ENCODE measurements around the gene RNF150. TPM values are rescaled to one million over a fixed set of nuclear protein-coding genes. Genes with fewer than 3 reads are reported as not detected.

The RNF150 gene
- total RNA-seq, 1 donor from 2014 or later: under 0.01 TPM

GRCh38 chr4:140865253-140866217 is 267.7 kb downstream of the RNF150 start:
- Histone ChIP-seq H3K4me3 (ENCODE audit: low read depth, low read length) (no peak overlapping the region), H3K27me3 (ENCODE audit: control insufficient read depth, insufficient read depth, low read length) (peaks cover 2% of the 10 kb centered on the region), H3K36me3 (ENCODE audit: control insufficient read depth, insufficient read depth, low read length) (no peaks in the 10 kb centered on the region)
- FAIRE-seq (no peak), DNase-seq (ENCODE audit: low read depth) (no peak)
- TF ChIP-seq, protein P1, sequence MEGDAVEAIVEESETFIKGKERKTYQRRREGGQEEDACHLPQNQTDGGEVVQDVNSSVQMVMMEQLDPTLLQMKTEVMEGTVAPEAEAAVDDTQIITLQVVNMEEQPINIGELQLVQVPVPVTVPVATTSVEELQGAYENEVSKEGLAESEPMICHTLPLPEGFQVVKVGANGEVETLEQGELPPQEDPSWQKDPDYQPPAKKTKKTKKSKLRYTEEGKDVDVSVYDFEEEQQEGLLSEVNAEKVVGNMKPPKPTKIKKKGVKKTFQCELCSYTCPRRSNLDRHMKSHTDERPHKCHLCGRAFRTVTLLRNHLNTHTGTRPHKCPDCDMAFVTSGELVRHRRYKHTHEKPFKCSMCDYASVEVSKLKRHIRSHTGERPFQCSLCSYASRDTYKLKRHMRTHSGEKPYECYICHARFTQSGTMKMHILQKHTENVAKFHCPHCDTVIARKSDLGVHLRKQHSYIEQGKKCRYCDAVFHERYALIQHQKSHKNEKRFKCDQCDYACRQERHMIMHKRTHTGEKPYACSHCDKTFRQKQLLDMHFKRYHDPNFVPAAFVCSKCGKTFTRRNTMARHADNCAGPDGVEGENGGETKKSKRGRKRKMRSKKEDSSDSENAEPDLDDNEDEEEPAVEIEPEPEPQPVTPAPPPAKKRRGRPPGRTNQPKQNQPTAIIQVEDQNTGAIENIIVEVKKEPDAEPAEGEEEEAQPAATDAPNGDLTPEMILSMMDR (IDR thresholded peaks at IDR 0.05; ENCODE audit: insufficient read depth, low read length, severe bottlenecking): no peak

DNA sequence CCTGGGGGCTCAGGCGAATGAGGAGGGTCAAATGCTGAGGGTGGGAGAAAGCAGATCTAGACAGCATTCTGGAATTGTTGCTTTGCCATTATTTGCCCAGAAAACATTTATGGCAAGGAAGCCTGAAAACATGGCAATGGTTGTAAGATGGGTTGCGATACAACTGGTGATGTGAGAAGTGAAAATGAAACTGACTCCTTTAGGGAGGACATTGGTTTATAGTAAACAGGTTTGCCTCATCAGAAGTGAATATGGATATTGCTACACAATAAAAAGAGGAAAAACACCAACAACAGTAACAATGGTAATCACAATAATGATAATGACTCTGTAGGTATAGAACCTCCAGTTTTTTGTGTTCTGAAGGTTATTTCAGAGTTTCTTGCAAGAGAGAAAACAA is 270.1 kb downstream of the RNF150 start:
- no peak for FAIRE-seq
- DNase-seq (ENCODE audit: low read depth): no peak
- TF ChIP-seq, protein P1 (IDR thresholded peaks at IDR 0.05; ENCODE audit: insufficient read depth, low read length, severe bottlenecking): no peak
- Histone ChIP-seq H3K36me3 (ENCODE audit: control insufficient read depth, insufficient read depth, low read length) (no peaks in the 10 kb centered on the region), H3K27me3 (ENCODE audit: control insufficient read depth, insufficient read depth, low read length) (peaks cover 2% of the 10 kb centered on the region), H3K4me3 (ENCODE audit: low read depth, low read length) (no peak overlapping the region)

- TF ChIP-seq, protein P1 (IDR thresholded peaks at IDR 0.05; ENCODE audit: insufficient read depth, low read length, severe bottlenecking): no peak
- no peak for DNase-seq (ENCODE audit: low read depth)
- no peak for FAIRE-seq
- Histone ChIP-seq H3K27me3 (ENCODE audit: control insufficient read depth, insufficient read depth, low read length) (peaks cover 2% of the 10 kb centered on the region), H3K36me3 (ENCODE audit: control insufficient read depth, insufficient read depth, low read length) (no peaks in the 10 kb centered on the region), H3K4me3 (ENCODE audit: low read depth, low read length) (no peak overlapping the region)
Measured at GRCh38 chr4:140862177-140862442, 271.2 kb downstream of the RNF150 start.

DNA sequence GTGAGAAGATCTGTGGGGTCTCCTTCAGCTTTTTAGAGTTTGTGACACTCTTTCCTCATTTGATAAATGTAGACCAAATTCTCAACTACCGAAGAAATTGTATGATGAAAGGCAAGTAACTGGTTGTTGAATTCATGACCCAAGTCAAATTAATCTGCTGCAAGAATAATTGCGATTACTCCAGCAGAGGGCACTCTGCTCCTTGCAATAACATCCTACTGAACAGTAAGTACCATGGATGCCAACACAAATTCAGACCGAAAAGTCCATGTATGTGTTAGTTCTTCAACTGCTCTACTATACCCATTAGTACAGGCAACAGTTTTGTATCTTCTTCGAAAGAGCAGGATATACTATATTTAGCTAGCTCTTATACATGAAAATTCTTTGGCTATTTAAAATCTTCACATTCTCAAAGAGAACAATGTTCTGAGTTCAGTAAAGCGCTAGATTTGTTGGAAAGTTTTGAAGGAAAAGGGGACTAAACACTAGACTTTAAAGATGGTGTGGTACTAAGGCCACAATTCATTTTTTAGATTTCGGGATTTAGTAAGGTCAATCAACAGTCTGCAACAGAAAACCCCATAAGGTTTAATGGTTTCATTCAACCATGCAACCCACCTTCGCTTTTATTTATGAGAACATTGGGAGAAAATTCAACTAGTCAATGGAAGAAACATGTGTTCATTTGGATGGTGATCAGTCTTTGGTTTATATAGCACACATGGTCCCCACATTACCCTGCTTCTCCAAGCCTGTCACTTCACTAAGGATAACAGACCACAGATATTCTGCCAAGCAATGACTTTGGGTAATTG is 271.7 kb downstream of the RNF150 start:
- no peak for FAIRE-seq
- H3K4me3 ChIP-seq (ENCODE audit: low read depth, low read length): no peak overlapping the region
- peak; percentile 76 for DNase-seq (ENCODE audit: low read depth)
- H3K27me3 ChIP-seq (ENCODE audit: control insufficient read depth, insufficient read depth, low read length): peaks cover 2% of the 10 kb centered on the region
- TF ChIP-seq, protein P1 (IDR thresholded peaks at IDR 0.05; ENCODE audit: insufficient read depth, low read length, severe bottlenecking): peak; percentile 67
- H3K36me3 ChIP-seq (ENCODE audit: control insufficient read depth, insufficient read depth, low read length): no peaks in the 10 kb centered on the region

- Histone ChIP-seq H3K4me3 (ENCODE audit: low read depth, low read length) (no peak overlapping the region), H3K27me3 (ENCODE audit: control insufficient read depth, insufficient read depth, low read length) (no peaks in the 10 kb centered on the region), H3K36me3 (ENCODE audit: control insufficient read depth, insufficient read depth, low read length) (no peaks in the 10 kb centered on the region)
- peak; percentile 33 for DNase-seq (ENCODE audit: low read depth)
- no peak for FAIRE-seq
- TF ChIP-seq, protein P1 (IDR thresholded peaks at IDR 0.05; ENCODE audit: insufficient read depth, low read length, severe bottlenecking): no peak
Measured at GRCh38 chr4:140858897-140859296, 274.4 kb downstream of the RNF150 start.

Measured in bronchial epithelial cell (primary cell).